Cerebellar cortex (tissue), 1 donor: ENCODE measurements around the gene GNAQ.
"Not testable (repeated sequence)": the region's sequence is repeated elsewhere in the genome, so short reads cannot be mapped to it uniquely, and the experiment has no call there.

Source experiments
- DNase-seq: peaks from one replicate; pipeline ENCODE4 v3.0.0-alpha.2; 2015; ENCODE audit warnings: low spot score

The GNAQ gene

DNA sequence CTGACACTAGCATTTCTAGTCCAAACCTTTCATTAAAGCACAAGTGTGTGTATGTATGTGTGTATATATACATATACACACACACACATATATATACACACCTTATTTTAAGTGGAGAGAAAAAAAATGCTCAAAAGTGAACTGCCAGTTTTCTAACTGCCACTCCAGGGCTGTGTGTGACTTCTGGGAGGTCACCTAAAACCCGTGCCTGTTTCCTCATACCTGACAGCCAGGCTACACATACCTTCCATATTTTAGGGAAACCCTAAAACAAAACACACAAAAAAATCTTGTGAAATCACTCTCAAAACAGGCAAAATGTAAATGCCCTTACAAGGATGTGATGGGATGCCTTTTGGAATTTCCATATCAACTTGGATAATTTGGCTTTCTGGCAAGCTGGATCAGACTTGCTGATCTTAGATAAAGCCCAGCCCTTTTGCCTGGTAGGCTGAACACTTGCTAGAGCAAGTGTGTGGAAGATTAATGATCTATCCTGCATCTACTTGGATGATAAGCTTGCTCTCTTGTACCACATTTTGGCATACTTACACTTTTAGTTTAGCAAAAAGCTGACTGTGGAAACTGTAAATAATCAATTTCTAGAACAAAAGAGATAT lies 127.8 kb downstream of the GNAQ start:
- no peak for DNase-seq

DNA sequence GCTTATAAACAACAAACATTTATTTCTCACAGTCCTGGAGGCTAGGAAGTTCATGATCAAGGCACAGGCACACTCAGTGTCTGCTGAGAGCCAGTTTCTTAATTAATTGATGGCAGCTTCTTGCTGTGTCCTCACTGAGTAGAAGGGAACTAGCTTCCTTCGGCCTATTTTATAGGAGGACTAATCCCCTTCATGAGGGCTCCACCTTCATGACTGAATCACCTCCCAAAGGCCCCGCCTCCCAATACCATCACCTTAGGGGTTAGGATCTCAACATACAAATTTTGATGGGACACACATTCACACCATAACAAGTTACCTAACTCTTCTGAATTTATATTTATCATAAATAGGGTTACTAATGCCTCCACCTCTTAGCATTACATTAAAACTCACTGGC lies 129.8 kb downstream of the GNAQ start:
- no peak for DNase-seq

DNA sequence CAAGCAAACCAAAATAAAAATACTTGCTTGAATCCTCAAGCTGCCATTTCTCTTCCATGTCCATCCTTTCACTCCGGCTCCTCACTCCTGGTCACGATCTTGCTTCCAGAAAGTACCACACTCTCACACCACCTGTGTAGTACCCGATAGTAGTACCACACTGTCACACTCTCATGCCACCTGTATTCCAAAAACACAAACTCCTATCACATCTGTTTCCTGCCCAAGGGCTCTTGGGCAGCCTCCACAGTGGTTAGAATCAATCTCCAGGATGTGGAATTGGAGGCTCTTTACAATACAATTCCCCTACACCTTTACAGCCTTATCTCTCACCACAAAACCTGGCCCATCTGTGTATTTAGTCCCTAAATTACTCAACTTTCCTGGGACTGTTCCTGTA lies 130.6 kb downstream of the GNAQ start:
- no peak for DNase-seq

DNA sequence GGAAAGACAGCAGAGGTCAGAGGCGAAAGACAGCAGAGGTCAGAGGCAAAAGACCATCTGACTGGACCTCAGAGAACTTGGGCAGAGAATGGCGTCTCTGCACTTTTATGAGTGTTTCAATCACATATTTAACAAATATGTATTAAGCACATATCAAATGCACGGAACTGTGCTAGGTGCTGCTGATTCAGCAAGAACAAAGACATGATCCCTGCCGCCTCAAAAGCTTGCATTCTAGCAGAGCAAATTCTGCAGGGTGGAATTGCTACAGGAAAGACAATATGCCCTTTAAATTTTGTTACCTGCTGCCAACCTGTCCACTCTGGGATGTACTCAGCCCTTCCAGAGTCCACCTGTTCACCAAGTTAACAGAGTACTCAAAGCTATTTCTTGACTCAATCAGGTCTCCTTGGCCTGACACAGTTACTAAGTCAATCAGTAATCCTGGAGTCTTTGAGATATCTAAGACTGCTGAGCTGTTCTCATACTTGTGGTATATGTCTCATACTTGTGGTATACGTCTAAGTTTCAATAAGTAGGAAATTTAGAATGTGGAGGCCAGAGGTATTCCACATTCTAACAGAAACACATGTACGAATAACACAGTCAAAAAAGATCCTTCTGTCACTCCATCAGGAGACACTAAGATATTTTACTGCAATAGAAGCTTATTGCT lies 131.8 kb downstream of the GNAQ start:
- no peak for DNase-seq

DNA sequence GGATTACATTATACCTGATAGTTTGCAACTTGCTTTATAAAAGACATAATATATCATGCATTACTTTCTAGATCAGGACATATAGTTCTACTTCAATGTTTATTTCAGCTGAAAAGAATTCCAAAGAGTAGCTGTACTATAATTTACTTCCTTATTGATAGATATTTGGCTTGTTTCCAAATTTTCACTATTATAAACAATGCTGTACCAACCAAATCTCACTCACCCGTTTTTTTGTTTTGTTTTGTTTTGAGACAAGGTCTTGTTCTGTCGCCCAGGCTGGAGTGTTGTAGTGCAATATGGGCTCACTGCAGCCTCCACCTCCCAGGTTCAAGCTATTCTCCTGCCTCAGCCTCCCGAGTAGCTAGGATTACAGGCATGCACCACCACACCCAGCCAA lies 132.7 kb downstream of the GNAQ start:
- DNase-seq, result no peak

DNA sequence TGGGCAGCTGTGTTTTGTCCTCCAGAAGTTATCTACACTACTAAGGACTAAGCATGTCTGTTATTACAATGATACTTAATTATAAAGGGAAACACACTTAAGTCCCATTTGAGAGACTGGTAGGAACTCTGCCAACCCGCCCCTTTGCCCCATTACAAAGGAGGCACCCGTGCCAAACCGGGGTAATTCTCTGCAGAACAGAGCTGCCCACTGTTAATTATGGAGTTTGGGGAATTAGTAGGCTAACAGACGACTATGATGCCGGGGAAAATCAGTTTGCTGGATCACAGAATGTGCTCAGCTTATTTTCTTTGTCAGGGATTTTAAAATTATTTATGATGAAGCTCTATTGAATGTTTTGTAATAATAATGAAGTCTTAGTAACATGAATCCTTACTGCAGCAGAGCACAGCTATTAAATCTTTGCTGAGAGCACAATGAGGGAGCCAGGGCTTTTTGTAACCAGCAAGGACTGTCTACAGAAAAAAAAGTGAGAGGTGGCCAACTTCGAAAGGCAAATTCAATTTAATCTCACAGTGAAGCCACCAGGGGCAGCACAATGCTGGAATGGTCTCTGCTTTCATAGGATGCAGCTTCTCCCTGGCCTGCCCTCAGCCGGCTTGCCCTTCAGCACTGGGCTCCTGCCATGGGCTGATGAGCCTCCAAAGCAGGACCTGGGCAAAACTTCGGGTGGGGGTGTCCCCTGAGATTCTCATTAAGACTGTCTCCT lies 134.5 kb downstream of the GNAQ start:
- DNase-seq, result no peak

DNA sequence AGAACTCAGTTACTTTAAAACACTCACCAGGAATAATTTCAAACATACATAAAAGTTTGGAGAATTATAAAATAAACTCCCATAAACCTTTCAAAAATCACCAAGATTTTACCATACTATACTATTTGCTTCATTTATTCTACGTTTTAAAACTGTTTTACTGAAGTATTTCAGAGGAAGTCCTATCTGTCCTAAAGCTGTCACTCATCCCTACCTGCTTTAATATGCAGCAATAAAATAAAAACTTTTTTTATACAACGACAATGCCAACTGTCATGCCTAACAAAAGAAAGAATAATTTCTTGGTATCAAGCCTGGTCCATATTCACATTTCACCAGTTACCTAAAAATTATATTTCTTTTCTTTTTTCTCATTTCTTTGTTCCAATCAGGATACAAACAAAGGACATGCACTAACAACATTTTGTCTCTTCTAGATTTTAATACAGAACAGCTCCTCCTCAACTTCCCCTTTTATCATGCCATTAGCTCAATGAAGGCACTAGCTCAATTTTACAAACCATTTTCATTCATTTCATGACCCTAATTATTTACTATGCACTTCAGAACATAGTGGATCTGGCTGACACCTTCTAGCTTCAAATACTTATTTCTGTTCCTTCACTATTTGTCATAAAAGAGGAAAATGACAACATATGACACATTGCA lies 135.2 kb downstream of the GNAQ start:
- DNase-seq, result no peak

DNA sequence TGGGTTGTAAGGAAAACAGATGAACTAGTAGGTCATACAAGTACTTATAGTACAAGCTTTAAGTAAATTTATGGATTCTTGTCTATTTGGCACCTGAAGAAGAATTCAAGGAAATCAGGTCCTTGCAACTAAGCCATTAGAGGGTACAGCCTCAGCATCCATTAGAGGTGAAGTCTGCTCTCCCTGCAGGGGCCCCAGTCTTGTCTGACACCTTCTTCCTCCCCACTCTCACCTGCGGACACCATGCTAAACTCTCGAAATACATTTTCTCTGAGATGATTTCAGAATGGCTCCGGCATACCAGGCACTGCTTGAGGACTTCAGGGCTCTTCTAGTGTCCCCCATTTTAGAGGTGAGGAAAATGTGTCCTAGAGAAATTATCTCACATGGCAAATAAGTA lies 137.9 kb downstream of the GNAQ start:
- DNase-seq, result no peak

DNA sequence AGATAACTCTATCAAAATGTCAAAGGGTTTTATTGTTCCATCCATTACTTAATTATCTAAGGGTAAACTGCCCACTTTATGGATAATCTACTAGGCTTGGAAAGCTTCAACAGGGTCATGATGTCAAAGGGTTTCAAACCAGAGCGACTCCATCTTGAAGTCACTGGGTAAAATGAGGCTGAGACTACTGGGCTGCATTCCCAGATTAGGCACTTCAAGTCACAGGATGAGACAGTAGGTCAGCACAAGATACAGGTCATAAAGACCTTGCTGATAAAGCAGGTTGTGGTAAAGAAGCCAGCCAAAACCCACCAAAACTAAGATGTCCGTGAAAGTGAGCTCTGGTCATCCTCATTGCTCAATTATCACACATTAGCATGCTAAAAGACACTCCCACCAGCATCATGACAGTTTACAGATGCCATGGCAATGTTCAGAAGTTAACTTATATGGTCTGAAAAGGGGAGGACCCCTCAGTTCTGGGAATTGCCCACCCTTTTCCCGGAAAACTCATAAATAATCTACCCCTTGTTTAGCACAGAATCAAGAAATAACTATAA lies 138.6 kb downstream of the GNAQ start:
- DNase-seq, result no peak

DNA sequence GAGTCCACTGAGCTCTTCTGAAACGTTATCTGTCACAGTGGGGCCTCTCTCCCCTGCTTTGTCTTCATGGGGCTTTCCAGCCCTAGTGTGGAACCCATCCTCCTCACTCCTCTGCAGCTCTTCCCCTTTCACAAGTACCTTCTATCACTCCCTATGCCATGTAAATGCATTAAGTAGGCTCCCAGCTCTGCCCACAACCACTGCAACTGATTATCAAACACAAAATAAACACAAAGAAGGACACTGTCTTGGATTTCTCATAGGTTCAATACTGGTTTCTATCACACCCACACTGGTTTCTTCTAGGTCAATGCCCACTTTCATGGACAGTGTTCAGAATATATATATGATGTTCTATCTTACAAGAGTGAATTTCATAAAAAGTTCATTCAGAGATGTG lies 139.4 kb downstream of the GNAQ start:
- DNase-seq, result no peak

DNA sequence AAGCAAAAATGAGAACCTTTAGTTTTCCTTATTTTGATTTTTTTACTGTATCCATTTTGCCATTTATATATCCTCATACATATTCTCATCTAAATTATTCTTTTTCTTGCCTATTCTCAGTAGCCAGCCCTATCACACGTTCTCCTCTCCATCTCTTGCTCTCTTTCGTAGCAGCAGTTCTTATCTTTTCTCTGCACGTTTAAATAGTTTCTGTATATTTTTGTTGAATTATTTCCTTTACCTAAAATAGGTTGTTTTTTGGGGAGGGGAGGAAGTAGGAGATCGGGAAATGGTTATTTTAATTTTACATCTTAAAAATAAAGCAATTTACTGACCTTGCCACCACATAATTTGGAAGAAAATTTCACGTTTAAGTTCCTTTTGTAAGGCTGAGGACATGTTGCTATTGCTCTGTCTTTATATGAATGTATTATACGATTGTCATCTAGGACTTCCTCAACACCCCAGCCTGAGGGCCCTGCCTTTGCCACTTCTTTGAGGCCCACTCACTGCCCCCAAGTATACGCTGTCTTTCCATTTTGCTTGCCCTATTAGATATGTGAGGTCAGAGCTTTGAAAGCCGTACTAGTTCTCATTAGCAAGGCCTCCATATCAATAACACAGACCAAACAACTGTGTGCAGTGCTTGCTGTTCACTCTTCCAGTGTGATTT lies 140.3 kb downstream of the GNAQ start:
- no peak for DNase-seq

DNA sequence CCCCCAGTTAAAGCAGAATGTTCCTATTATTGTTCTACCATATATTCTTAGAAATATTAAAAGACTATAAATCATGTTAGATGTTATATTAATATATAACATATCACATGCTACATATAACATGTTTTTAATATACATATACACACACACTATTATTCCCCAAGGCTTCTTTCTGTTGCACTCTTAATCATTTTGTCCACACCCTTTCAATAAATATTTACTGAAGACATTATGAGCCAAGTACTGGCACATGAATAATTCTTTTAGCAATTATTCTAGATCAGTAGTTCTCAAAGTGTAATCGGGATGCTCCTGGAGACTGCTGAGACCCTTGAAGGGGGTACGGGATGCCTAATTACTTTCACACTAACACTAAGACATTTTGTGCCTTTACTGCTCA lies 143.9 kb downstream of the GNAQ start:
- no peak for DNase-seq

DNA sequence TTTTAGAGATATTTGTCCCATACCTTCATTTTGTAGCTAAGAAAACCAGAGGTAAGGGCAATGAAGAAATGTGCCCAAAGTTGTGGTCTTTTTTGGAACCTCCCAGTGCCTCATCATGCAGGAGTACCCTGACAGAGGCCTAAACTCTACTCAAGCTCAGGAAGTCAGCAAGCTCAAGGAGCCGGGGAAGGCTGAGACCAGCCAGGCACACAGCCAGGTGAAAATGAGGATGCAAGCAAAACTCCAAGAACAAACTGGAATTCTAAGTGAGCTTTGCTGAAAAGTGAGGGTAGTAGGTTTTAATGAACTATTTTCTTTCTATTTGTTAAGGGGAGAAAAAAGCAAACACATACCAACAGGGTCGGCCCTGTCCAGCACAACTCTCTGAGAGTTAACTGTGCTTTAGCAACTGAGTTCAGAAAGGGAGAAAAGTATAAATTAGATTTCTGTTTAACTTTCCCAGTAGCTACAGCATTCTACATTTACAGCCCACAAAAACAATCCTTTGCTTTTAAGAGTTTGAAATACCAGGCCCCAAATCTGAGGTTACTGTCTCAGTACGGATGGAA lies 146.4 kb downstream of the GNAQ start:
- DNase-seq, result no peak

DNA sequence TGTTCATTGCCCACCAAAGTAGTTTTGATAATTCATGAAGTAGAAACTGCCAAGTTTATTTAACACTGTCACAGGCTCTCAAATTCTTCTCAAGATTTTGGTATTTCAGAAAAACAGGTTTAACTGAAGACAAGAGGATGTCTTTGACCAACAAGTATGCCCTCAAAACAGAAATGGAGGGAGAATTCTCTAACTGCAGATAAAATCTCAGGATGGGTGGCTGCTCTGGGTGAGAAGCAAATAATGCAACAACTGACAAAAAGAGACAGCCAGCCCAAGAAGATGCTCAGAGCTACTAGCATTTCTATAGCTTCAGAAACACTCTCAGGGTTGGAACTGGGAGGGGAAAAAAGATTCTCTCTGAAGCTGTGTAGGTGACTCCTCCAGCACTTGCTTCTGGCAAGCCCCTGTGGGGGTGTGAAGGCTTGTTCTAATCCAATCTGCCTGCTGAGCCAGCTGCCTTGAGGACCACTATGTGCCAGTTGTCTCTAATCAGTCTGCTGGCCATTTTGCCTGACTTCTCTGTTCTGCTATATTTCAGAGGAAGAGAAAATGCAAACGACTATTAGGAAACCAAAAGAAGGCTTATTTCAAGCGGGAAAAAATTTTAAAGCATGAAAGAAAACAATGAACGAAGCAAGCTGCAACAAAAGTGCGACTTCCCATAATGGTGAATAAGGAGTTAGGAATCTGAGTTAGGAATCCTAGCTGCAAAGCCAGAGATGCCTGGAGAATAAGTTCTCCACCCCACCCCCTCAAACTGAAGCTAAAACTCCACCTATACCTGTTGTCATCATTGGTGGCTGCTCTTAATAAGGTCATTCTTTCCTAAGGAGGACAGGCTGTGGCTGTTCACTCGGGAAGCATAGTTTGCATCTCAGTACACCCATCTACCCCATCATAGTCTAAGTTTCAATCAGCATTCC lies 147.5 kb downstream of the GNAQ start:
- DNase-seq, result no peak

DNA sequence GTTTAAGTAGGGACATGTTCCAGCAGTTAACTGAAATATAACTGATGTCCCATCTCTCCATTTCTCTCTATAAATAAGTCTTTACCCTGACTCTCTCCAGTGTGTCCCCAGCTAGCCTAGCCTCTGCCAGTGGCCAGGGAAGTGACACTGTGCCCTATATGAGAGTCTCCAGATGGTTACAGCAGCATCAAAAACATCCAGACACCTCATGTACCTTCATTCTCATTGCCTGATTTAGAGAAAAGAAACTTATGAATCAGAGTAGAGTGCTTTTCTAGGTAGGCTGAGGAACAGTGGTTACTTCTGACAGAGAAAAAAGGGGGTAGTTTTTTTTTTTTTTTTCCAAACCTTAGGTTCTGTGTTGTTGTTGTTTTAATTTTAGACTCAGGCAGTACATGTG lies 148.5 kb downstream of the GNAQ start:
- no peak for DNase-seq

DNA sequence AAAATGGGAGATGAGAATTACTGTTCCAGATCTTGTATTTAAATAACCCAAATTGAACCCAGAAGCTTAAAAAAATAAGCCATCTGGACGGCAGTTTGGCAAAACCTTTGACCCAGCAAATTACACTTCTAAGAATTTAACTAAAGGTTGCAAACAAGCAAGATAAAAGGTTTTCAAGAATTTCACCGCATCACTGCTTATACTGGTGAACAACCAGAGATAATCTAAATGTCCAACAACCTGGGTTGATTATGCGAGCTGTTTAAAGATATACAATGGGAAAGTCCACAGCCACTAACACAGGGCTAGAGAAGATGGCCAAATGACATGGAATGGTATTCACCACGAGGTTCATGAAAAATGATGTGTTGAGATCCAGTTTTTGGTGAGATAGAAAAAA lies 149.3 kb downstream of the GNAQ start:
- DNase-seq, result no peak

DNA sequence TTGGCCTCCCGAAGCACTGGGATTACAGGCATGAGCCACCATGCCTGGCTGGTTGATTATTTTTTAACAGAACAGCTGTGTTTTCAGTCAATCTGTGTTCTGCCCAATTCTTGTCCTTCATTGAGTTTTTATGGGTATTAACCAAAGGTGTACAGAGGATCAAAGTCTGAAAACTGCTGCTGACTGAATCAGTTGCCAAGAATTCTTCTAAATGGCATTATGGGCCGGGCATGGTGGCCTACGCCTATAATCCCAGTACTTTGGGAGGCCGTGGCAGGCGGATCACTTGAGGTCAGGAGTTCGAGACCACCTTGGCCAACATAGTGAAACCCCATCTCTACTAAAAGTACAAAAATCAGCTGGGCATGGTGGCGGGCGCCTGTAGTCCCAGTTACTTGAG lies 150.0 kb downstream of the GNAQ start:
- DNase-seq, result not testable (repeated sequence)

DNA sequence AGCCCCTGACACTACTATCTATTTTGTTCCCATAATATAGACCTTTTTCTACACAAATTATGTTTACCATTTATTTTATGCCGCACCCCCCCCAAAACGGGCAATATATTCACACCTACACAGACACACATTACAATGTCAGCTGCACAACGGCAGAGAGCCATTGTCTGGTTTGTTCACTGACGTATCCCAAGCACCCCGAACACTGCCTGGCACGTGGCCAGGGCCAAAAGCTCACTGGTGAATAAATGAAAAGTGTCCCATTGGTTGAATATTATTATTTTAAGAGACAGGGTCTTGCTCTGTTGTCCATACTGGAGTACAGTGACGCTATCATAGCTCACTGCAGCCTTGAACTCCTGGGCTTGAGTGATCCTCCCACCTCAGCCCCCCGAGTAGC lies 150.5 kb downstream of the GNAQ start:
- DNase-seq, result no peak

DNA sequence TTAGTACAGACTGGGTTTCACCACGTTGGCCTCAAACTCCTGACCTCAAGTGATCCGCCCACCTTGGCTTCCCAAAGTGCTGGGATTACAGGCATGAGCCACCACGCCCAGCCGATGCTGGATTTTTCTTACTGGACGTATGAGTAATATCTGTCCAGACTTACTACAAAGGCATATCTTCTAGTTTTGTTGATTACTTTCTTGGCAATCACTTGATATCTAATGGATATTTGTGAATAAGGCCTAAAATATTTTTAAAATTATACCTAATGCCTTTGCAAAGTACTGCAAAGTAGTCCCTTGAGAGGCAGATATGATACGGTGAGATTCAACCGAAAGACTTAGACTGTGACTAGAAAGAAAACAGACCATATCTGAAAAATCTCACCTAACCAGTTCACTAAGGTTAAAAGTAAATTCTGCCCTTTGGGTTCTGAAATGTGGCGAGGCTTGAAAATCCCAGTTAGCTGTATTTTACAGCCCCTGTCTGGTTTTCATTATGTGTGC lies 152.1 kb downstream of the GNAQ start:
- no peak for DNase-seq

DNA sequence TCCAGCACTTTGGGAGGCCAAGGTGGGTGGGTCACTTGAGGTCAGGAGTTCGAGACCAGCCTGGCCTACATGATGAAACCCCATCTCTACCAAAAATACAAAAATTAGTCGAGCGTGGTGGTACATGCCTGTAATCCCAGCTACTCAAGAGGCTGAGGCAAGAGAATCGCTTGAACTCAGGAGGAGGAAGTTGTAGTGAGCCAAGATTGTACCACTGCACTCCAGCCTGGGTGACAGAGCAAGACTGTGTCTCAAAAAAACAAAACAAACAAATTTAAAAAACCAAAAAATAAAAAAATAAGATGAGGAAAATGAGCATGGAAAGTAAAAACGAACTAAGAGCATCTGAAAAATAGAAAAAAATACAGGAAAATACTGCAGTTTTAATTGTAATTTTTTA lies 152.8 kb downstream of the GNAQ start:
- DNase-seq, result not testable (repeated sequence)
